Kidney epithelial cell (primary cell): ENCODE results near the gene MIA3. TPM values are rescaled to one million over a fixed set of nuclear protein-coding genes. Genes with fewer than 3 reads are reported as not detected.
"Not testable (repeated sequence)": the region's sequence is repeated elsewhere in the genome, so short reads cannot be mapped to it uniquely, and the experiment has no call there.

ENCODE experiments used
- DNase-seq: peaks from one replicate; pipeline ENCODE4 v3.0.0-alpha.2; 2010; ENCODE audit warnings: low read depth
- H3K27me3 ChIP-seq: 2 replicates; pipeline ENCODE4 v1.6.0; 2011; ENCODE audit warnings: low read length; ENCODE audit not compliant: control insufficient read depth, insufficient read depth
- H3K36me3 ChIP-seq: 2 replicates; pipeline ENCODE4 v1.5.1; 2011; ENCODE audit warnings: low read length; ENCODE audit not compliant: control insufficient read depth, insufficient read depth
- H3K4me3 ChIP-seq: 2 replicates; pipeline ENCODE4 v1.5.1; 2011; ENCODE audit warnings: low read depth, mild to moderate bottlenecking, control low read depth, low read length
- CTCF ChIP-seq: IDR thresholded peaks from 2 replicates; pipeline ENCODE4 v1.5.1; 2011; ENCODE audit warnings: mild to moderate bottlenecking, moderate library complexity, low read length, control low read depth, inconsistent platforms; ENCODE audit not compliant: insufficient read depth, poor library complexity, severe bottlenecking
- total RNA-seq: library from RNA; depleted of rRNA; stranded (reverse); fragments of >200 nt; gene quantifications from 2 replicates; pipeline ENCODE4 v1.2.3, GENCODE V29; 2015

Gene MIA3
- total RNA-seq, 1 donor from 2014 or later = 34.6 TPM

- no peak for DNase-seq
- Histone ChIP-seq H3K4me3 (no peak overlapping the region), H3K27me3 (no peaks in the 10 kb centered on the region), H3K36me3 (no peaks in the 10 kb centered on the region)
- TF ChIP-seq CTCF = no peak
Observed at GRCh38 chr1:222594789-222595188, 23.1 kb upstream of the MIA3 start.

GRCh38 chr1:222596696-222597095 is 21.2 kb upstream of the MIA3 start:
- H3K36me3 ChIP-seq = no peaks in the 10 kb centered on the region
- TF ChIP-seq CTCF = no peak
- H3K4me3 ChIP-seq = no peak overlapping the region
- no peaks in the 10 kb centered on the region for H3K27me3 ChIP-seq
- no peak for DNase-seq

- no peak for TF ChIP-seq CTCF
- H3K27me3 ChIP-seq = no peaks in the 10 kb centered on the region
- DNase-seq = no peak
- no peaks in the 10 kb centered on the region for H3K36me3 ChIP-seq
- H3K4me3 ChIP-seq = no peak overlapping the region
Observed at GRCh38 chr1:222600281-222600680, 17.6 kb upstream of the MIA3 start.

GRCh38 chr1:222601257-222601656 is 16.6 kb upstream of the MIA3 start:
- H3K27me3 ChIP-seq = no peaks in the 10 kb centered on the region
- no peak for DNase-seq
- H3K4me3 ChIP-seq = no peak overlapping the region
- no peaks in the 10 kb centered on the region for H3K36me3 ChIP-seq
- TF ChIP-seq CTCF = no peak

- no peaks in the 10 kb centered on the region for H3K36me3 ChIP-seq
- no peak overlapping the region for H3K4me3 ChIP-seq
- no peaks in the 10 kb centered on the region for H3K27me3 ChIP-seq
- DNase-seq = no peak
- TF ChIP-seq CTCF = no peak
Observed at GRCh38 chr1:222606757-222607156, 11.1 kb upstream of the MIA3 start.

GRCh38 chr1:222609111-222609510 is 8.8 kb upstream of the MIA3 start:
- H3K36me3 ChIP-seq, DNase-seq, H3K27me3 ChIP-seq, H3K4me3 ChIP-seq: not testable (repeated sequence)
